Measurements from ENCODE around the gene BTBD18.

BTBD18 gene

GRCh38 chr11:57786436-57786835 lies 34.8 kb upstream of the BTBD18 start:
- TF ChIP-seq POLR2A (IDR thresholded peaks at IDR 0.05; ENCODE audit: low read depth, low read length): no peak
- FAIRE-seq: no peak
- DNase-seq (ENCODE audit: insufficient read length, low spot score): no peak

DNA sequence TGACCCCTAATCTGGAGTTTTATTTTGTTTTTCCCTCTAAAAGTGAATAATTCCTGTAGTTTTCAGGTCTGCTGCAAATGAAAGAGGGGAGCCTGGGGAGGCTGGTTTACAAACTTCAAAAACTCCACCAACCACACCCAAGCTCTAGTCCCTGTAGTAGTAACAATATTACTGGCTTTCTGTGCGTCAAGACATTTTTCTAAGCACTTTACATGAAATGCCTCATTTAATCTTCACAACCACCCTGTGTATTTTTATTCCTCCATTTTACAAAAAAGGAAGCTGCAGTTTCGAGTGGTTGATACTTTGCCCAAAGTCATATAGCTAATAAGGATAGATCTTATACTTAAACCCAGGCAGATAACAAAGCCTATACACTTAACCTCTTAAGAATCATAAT lies 33.5 kb upstream of the BTBD18 start:
- DNase-seq (ENCODE audit: insufficient read length, low spot score) (no peak), FAIRE-seq (no peak)
- no peak for TF ChIP-seq POLR2A (IDR thresholded peaks at IDR 0.05; ENCODE audit: low read depth, low read length)

DNA sequence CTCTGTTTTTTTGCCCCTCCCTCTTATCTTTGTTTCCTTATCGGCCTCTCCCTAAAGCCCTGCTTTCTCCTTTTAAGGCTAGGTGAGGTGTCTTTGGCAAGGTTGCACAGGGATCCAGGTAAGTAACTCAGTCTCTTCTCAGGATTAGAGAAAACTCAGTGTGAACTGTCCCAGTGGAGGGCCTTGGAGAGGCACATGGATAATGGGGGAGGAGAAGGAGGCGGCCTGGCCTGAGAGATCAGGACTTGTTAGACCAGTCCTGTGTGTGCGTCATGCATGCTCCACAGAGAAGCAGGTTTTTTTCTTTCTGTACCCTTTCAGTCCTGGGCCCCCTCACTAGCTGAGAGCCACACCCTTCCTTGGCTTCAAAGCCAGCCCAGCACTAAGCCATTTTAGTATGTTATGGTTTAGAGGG lies 29.9 kb upstream of the BTBD18 start:
- no peak for DNase-seq (ENCODE audit: insufficient read length, low spot score)

DNA sequence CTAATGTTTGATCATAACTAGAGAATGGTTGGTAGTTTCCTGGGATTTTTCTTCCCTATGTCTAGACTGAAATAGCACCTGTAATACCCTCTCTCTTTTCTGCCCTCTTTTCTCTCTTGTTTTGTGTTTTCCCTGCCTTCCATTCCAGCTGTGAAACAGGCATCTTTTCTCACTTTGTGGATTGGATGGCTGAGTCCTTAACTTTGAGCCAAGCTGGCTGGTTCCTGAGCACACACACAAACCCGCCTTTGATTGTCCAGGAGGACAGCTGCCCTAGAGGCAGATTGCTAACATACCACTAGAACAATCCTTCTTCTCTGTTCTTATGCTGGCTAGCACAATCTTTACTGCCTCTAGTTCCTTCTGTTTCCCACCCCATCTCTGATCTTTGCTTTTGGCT lies 27.7 kb upstream of the BTBD18 start:
- no peak for FAIRE-seq
- no peak for TF ChIP-seq POLR2A (IDR thresholded peaks at IDR 0.05; ENCODE audit: low read depth, low read length)
- no peak for DNase-seq (ENCODE audit: insufficient read length, low spot score)

More for the DNA sequence above, 29.9 kb upstream of the BTBD18 start:
- no peak for TF ChIP-seq POLR2A (IDR thresholded peaks at IDR 0.05; ENCODE audit: low read depth, low read length)
- no peak for FAIRE-seq

DNA sequence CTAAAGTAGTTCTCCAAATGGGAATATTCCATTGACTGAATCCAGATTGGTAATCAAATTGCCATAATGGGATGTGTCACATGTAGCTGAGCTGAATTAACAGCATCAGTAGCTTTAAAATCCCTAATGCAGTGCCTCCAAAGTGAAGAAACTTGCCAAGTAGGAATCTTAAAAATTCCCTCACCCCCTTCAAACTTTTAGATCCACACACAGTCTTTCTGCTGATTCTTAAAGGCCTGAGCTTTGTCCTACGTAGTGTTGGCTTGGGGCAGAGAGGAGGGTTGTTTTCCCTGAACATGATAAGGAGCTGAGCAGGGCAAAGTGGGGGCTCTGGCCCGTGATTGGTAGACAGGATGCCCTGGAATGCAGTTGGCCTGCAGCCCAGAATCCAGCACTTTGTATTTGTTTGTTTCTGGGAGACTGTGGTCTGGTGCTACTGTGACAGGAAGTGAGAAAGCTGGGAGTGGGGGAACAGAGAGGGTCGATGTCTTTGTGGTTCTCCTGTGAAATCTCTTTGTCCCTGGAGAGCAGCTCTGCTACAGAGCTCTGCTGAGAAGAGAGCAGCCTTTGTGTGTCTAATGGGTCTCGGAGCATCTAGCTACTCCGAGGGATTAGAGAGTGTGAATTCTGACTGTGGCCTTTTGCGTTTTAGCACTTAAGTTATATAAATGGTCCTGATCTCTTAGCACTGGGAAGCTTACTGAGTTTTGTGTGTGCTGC lies 26.9 kb upstream of the BTBD18 start:
- no peak for TF ChIP-seq POLR2A (IDR thresholded peaks at IDR 0.05; ENCODE audit: low read depth, low read length)
- FAIRE-seq (peak; percentile 61), DNase-seq (ENCODE audit: insufficient read length, low spot score) (peak; percentile 67)

DNA sequence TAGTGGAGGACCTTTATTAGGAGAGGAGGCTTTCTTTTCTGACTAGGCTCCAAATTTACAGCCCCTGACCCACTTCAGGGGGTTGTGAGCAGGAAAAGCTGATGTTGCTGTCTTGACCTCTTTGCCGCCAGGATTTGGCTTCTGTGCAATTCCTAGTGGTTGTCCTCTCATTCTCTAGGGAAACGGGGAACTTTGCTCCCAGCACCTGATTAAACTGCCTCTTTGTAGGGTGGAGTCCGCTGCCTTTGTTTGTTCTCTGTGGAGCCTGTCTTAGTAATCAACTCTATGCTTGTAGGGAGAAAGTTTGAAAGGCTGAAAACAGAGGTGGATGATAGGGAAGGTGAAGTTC lies 26.3 kb upstream of the BTBD18 start:
- DNase-seq (ENCODE audit: insufficient read length, low spot score) (no peak), FAIRE-seq (no peak)
- TF ChIP-seq POLR2A (IDR thresholded peaks at IDR 0.05; ENCODE audit: low read depth, low read length): no peak

GRCh38 chr11:57776577-57777210 lies 25.1 kb upstream of the BTBD18 start:
- DNase-seq (ENCODE audit: insufficient read length, low spot score) (no peak), FAIRE-seq (no peak)
- no peak for TF ChIP-seq POLR2A (IDR thresholded peaks at IDR 0.05; ENCODE audit: low read depth, low read length)

DNA sequence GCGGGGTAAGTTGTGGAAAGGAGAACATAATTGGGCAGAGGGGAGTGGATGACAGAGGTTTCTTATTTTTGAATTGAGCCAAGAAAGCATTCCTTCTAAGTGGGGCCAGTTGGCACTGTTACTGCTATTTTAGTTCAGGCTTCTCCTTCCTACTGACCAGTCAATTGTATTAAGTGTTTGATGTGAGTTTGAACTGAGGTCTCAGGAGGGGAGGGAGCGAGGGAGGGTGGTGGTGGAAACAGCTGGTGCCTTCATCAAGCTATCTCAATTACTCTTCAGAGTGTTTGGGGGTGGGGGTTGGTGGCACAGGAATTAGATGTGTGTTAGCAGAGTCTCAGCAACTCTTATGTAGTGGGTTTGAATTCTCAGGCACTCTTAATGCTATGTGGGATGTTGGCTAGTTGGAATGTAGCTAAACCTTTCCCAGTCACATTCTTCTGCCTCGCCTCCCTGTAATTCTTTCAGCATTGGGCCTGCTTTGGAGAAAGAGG lies 24.5 kb upstream of the BTBD18 start:
- FAIRE-seq (no peak), DNase-seq (ENCODE audit: insufficient read length, low spot score) (no peak)
- no peak for TF ChIP-seq POLR2A (IDR thresholded peaks at IDR 0.05; ENCODE audit: low read depth, low read length)

GRCh38 chr11:57775491-57775890 lies 23.9 kb upstream of the BTBD18 start:
- TF ChIP-seq POLR2A (IDR thresholded peaks at IDR 0.05; ENCODE audit: low read depth, low read length): no peak
- FAIRE-seq (no peak), DNase-seq (ENCODE audit: insufficient read length, low spot score) (no peak)

DNA sequence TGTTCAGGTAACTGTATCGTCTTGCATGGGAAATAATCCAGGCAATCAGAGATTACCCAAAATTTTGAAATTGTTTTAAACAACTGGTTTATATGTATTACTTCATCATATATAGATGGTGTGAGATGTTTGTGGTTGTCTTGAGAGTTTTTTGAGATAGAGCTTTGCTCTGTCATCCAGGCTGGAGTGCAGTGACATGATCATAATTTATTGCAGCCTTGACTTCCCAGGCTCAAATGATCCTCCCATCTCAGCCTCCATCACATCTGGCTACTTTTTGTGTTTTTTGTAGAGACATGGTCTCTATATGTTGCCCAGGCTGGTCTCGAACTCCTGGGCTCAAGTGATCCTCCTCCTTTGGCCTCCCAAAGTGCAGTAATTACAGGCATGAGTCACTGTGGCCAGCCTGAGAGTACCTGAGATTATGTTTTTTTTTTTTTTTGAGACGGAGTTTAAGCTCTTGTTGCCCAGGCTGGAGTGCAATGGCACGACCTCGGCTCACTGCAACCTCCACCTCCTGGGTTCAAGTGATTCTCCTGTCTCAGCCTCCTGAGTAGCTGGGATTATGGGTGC lies 21.5 kb upstream of the BTBD18 start:
- FAIRE-seq (no peak), DNase-seq (ENCODE audit: insufficient read length, low spot score) (no peak)
- TF ChIP-seq POLR2A (IDR thresholded peaks at IDR 0.05; ENCODE audit: low read depth, low read length): no peak

DNA sequence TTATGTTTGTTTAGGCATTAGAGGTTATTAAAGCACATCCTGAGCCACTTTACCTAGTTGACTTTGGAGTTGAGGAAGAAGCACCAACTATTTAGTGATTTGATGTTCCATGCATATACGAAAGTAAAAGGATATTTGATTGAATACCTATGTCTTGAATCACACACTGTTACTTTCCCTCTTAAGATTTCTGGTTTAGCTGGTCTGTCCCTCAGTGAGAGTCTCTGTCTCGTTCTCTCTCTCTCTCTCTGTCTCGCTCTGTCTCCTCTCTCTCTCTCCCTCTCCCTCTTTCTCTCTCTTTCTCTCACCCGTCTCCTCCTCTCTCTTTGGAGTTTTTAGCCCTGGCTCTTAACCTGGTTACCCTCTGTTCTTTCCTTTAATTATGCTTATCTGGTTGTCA lies 20.9 kb upstream of the BTBD18 start:
- no peak for FAIRE-seq
- no peak for TF ChIP-seq POLR2A (IDR thresholded peaks at IDR 0.05; ENCODE audit: low read depth, low read length)

GRCh38 chr11:57771365-57771764 lies 19.7 kb upstream of the BTBD18 start:
- FAIRE-seq (no peak), DNase-seq (ENCODE audit: insufficient read length, low spot score) (no peak)
- TF ChIP-seq POLR2A (IDR thresholded peaks at IDR 0.05; ENCODE audit: low read depth, low read length): no peak

More for the DNA sequence above, 20.9 kb upstream of the BTBD18 start:
- no peak for DNase-seq (ENCODE audit: insufficient read length, low spot score)

- FAIRE-seq (no peak), DNase-seq (ENCODE audit: insufficient read length, low spot score) (no peak)
- no peak for TF ChIP-seq POLR2A (IDR thresholded peaks at IDR 0.05; ENCODE audit: low read depth, low read length)
These were observed 19.2 kb upstream of the BTBD18 start for GRCh38 chr11:57770793-57771192.

DNA sequence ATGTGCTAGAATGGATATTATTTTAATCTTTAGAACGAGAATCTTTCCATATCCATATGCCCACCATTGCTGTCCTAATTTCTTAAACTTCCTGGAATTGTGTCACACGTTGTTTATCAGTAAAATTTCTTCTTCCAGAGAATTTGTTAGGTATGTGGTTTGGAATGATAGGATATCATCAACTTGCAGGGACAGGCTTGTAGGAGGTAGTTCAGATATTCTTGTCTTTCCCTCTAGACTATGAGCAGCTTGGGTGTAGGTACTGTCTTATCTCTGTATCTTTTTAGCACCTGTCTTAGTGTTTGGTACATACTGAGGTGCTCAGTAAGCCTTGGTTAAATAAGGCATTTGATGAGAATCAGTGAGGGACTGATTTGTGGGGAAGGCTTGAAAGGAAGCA lies 13.4 kb upstream of the BTBD18 start:
- no peak for TF ChIP-seq POLR2A (IDR thresholded peaks at IDR 0.05; ENCODE audit: low read depth, low read length)
- no peak for DNase-seq (ENCODE audit: insufficient read length, low spot score)

GRCh38 chr11:57764566-57764965 lies 12.9 kb upstream of the BTBD18 start:
- no peak for TF ChIP-seq POLR2A (IDR thresholded peaks at IDR 0.05; ENCODE audit: low read depth, low read length)
- DNase-seq (ENCODE audit: insufficient read length, low spot score) (no peak), FAIRE-seq (no peak)

More for the DNA sequence above, 13.4 kb upstream of the BTBD18 start:
- no peak for FAIRE-seq

All from H54 (cell line).